ENCODE data around the gene LHX6.

DNA sequence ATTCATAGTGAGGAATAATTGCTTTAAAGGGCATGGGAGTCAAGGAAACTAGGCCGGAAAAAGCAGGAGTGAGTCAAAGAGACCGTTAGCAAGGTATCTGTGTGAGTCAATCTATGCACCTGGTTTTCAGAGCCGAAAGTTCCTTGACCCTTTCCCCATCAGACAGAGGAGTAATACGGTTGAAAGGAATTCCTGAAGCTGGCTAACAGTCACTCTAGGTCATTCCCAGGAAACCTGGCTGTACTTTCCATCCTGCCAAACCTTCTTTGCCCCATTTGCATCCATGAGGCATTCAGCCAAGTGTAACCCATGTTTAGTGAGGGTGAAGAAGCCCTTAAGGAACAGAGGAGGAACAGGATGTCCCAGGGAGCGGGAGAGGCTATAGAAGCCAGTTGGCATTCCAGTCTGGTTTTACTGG, 19.7 kb upstream of the LHX6 start:
- TF ChIP-seq CBX8 (IDR thresholded peaks at IDR 0.05; ENCODE audit: borderline replicate concordance, low read depth, low read length) (no peak), TBP (IDR thresholded peaks at IDR 0.05; ENCODE audit: low read depth, low read length) (no peak), POLR2AphosphoS5 (IDR thresholded peaks at IDR 0.05; ENCODE audit: low read depth, low read length) (no peak), SP2 (IDR thresholded peaks at IDR 0.05; ENCODE audit: low read length) (no peak), SIX5 (IDR thresholded peaks at IDR 0.05; ENCODE audit: low read depth, low read length) (no peak), JUN (IDR thresholded peaks at IDR 0.05; ENCODE audit: low read depth, low read length) (no peak), TAF1 (IDR thresholded peaks at IDR 0.05; ENCODE audit: low read depth, low read length) (no peak)
- TF ChIP-seq, protein P1, sequence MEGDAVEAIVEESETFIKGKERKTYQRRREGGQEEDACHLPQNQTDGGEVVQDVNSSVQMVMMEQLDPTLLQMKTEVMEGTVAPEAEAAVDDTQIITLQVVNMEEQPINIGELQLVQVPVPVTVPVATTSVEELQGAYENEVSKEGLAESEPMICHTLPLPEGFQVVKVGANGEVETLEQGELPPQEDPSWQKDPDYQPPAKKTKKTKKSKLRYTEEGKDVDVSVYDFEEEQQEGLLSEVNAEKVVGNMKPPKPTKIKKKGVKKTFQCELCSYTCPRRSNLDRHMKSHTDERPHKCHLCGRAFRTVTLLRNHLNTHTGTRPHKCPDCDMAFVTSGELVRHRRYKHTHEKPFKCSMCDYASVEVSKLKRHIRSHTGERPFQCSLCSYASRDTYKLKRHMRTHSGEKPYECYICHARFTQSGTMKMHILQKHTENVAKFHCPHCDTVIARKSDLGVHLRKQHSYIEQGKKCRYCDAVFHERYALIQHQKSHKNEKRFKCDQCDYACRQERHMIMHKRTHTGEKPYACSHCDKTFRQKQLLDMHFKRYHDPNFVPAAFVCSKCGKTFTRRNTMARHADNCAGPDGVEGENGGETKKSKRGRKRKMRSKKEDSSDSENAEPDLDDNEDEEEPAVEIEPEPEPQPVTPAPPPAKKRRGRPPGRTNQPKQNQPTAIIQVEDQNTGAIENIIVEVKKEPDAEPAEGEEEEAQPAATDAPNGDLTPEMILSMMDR (IDR thresholded peaks at IDR 0.05; ENCODE audit: control extremely low read depth in 1 of 3, insufficient read depth in 1 of 3, low read depth in 1 of 3, low read length in 3 of 3) = no peak
- TF ChIP-seq, protein P2, sequence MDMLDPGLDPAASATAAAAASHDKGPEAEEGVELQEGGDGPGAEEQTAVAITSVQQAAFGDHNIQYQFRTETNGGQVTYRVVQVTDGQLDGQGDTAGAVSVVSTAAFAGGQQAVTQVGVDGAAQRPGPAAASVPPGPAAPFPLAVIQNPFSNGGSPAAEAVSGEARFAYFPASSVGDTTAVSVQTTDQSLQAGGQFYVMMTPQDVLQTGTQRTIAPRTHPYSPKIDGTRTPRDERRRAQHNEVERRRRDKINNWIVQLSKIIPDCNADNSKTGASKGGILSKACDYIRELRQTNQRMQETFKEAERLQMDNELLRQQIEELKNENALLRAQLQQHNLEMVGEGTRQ (IDR thresholded peaks at IDR 0.05; ENCODE audit: low read length) = no peak
